GM19025 (cell line): ENCODE data around the gene SLC14A1.

Experiments
- ATAC-seq: cut with Tn5 transposase; IDR thresholded peaks from one replicate; pipeline ENCODE4 v1.9.1; 2021; ENCODE audit warnings: mild to moderate bottlenecking, low read depth, moderate library complexity; ENCODE audit not compliant: unreplicated experiment

Gene SLC14A1

DNA sequence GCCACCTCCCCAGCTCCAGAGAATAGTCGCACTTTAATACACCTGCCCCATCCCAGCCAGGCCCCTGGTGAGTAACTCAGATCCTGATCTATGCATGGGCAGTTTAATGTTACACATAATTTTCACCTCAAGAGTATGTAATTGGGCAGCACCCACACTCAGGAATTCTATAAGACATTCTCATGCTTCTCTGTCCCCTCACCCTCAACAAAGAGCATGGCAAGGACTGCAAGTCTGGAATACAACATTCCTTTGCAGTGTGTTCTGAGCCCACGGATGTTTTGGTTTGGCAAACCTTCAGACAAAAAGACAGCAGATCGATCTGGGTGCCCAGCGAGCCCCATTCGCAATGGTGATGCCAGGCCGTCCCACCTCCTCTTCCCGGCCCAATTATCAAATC lies 4.9 kb upstream of the SLC14A1 start:
- ATAC-seq = no peak

DNA sequence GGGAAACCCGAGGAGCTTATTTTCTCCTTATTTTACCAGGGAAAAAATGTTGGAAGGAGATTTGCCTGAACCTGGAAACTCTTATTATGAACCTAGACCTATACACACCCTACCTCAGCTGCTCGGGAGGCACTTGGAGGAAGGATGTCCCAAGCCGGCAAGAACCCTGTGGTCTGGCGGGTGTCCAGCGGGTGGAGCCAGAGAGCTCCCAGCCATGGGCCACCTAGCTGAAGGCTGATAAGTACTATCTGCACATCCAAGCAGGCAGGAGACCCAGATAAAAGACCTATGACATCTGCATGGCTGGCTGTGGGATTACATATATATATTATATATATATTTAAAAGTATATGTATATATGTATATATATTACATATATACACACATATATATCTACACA lies 1.1 kb upstream of the SLC14A1 start:
- peak; percentile 92 for ATAC-seq

GRCh38 chr18:45724601-45725000 lies 620 bp downstream of the SLC14A1 start:
- no peak for ATAC-seq

- no peak for ATAC-seq
Measured at GRCh38 chr18:45725336-45725735, 1.4 kb downstream of the SLC14A1 start.

GRCh38 chr18:45726603-45727002 lies 2.6 kb downstream of the SLC14A1 start:
- ATAC-seq = no peak

DNA sequence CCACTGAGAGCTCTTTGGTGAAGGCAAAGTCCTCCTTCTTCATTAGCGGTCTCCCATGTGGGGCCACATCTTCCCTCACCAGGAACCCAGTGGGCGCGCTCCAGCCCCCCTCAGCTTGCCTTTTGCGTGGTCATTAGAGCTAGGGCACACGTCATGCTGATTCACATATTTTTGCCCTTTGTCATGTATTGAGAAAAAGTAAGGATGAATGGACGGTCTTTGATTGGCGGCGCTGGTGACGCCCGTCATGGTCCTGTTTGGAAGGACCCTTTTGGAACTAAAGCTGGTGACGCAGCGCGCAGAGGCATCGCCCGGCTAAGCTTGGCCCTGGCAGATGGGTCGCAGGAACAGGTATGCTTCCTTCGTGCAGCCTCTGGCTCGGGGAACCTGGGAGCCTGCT lies 3.1 kb downstream of the SLC14A1 start:
- no peak for ATAC-seq

GRCh38 chr18:45728336-45729010 lies 4.5 kb downstream of the SLC14A1 start:
- no peak for ATAC-seq

- ATAC-seq = no peak
Measured at GRCh38 chr18:45730832-45731575, 7.0 kb downstream of the SLC14A1 start.

DNA sequence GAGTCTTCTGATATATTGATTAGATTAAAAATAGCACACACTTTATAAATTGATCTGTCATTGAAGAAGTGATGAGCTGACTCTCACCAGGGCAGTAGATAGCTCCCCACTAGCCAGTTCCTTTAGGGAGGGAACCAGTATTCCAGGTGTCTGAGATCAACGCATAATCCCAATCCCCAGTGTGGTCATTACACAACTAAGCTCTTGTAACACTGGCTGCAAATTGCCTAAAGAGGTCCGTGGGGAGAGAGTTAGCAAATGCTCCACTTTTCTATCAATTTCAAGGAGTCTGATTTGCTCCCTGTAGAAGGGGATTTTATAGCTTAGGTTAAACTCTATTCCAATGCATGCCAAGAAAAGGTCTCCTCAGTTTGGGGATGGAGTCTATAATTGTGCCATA lies 7.7 kb downstream of the SLC14A1 start:
- ATAC-seq = no peak

- no peak for ATAC-seq
Measured at GRCh38 chr18:45733535-45733934, 9.6 kb downstream of the SLC14A1 start.

- no peak for ATAC-seq
Measured at GRCh38 chr18:45734505-45734904, 10.5 kb downstream of the SLC14A1 start.

- no peak for ATAC-seq
Measured at GRCh38 chr18:45734944-45735343, 11.0 kb downstream of the SLC14A1 start.

GRCh38 chr18:45738660-45739059 lies 14.7 kb downstream of the SLC14A1 start:
- no peak for ATAC-seq

DNA sequence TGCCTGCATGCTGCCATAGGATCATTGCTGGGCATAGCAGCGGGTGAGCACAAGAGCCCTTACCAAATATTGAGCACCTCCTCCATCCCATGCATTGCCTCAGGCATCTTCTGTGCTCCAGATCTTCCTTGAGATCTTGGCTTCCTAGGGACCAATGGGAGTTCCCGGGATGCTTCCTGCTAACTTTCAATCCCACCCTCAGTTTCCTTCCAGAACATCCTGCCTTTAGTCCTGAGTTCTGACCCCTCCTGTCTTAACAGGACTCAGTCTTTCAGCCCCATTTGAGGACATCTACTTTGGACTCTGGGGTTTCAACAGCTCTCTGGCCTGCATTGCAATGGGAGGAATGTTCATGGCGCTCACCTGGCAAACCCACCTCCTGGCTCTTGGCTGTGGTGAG lies 15.3 kb downstream of the SLC14A1 start:
- ATAC-seq = no peak

DNA sequence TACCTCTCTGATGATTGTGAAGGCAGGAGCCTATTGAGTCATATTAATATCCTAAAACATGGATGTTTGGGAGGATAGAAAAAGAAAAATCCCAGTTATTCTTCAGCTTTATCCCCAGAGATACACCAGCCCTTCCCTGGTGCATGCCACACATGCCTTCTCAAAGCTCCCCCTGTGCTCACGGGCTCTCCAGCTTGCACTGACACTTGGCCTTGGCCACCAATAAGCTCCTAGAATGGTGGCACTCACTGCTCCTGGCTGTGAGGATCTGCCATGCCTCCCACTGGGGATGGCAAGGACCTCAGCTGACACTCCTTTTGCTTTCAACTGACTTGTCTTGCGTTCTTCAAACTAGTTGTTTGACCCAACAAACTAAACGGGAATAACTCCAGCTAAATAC lies 15.9 kb downstream of the SLC14A1 start:
- no peak for ATAC-seq

DNA sequence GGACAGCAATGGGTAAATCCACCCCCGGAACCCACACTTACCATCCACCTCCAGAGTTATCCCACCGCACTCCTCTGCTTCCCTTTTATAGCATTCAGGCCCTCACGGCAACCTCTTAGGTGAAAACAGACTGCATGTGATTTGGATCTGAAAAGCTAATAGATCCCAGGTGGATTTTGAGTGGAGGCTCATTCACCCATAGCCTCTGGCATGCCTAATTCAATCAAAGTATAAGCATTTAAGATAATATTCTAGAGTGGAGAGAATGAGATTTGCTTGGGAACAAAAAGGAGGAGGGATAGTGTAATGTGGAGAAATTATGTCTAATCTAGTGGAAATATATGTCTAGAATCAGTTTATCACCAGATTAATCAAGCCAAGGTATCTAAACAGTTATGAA lies 17.1 kb downstream of the SLC14A1 start:
- ATAC-seq = no peak

DNA sequence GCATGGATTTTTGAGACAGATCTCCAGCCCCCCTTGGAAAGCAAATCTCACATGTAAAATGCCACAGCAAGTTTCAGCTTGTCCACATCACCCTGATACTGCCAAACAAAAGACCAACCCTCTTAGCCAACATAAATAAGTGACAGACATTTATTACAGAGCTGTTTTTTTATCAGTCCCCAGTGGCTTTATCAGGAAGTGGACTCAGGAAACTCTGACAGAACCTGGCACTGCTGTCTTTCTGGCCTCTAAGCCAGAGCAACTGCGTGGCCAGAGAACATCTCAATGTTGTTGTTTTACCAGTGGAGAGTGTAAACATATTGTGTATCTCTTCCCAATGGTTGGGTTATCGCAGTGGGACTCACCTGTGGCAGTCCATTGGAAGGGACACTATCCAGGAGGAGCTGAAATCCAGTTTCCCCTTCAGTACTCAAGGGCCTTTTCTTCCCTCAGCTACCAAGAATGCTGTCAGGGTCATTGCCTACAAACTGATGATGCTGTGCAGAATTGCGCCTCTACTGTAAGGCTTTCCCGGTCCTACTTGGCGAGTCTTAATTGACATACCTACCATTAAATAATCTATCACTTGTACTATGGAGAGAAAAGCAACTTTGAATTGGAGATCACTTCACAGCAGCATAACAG lies 22.0 kb downstream of the SLC14A1 start:
- no peak for ATAC-seq

DNA sequence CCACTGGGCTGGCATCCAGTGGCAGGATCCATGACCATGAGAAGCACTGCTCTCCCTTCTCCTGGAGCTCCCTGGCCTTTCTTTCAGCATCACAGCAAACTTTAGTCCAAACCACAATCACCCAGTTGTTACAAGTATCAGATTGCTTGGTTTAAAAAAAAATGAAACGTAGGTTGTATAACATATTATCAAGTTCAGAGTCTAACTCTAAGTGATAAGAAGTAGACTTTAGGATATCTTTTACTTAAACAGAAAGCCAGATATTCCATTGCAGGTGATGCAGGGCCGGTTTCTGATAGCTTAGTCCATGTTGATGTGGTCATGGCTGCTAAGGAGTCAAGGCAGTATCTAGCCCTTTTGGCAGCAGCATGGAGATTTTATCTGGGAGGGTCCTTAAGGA lies 24.5 kb downstream of the SLC14A1 start:
- no peak for ATAC-seq

DNA sequence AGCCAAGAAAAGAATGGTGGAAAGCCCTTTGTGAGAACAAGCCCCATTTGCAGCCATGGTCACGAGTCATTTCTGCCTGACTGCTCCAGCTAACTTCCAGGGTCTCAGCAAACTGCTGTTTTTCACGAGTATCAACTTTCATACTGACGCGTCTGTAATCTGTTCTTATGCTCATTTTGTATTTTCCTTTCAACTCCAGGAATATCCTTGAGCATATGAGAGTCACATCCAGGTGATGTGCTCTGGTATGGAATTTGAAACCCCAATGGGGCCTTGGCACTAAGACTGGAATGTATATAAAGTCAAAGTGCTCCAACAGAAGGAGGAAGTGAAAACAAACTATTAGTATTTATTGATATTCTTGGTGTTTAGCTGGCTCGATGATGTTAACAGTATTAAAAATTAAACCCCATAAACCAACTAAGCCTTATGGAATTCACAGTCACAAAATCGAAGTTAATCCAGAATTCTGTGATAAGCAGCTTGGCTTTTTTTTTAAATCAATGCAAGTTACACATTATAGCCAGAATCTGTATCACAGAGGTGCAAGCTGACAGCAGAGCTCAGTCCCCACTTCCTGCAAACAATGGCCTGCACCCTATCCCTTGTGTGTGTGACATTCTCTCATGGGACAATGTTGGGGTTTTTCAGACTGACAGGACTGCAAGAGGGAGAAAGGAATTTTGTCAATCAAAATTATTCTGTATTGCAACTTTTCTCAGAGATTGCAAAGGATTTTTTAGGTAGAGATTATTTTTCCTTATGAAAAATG lies 26.1 kb downstream of the SLC14A1 start:
- no peak for ATAC-seq

- ATAC-seq = no peak
Measured at GRCh38 chr18:45751766-45752165, 27.8 kb downstream of the SLC14A1 start.

GRCh38 chr18:45752681-45753080 lies 28.7 kb downstream of the SLC14A1 start:
- no peak for ATAC-seq
